Spleen (tissue), 13 donors: ENCODE data around the gene ENOX2. TPM values are rescaled to one million over a fixed set of nuclear protein-coding genes. Genes with fewer than 3 reads are reported as not detected.

Source experiments
- DNase-seq: peaks from one replicate; pipeline ENCODE4 v3.0.0-alpha.2; 2020
- H3K27ac ChIP-seq, 8 donors: fragments of 200-600 bp; sonication (generic) in 7 of 8; 1 replicate in 4 of 8; 2 replicates in 4 of 8; pipeline versions ENCODE4 v1.5.0 to v1.8.0; 2016 to 2021; ENCODE audit warnings: inconsistent platforms in 4 of 8, mild to moderate bottlenecking in 4 of 8, moderate library complexity in 1 of 8
- H3K27me3 ChIP-seq, 7 donors: fragments of 200-600 bp; sonication (generic) in 6 of 7; replicated peaks in 1 of 7; 1 replicate in 4 of 7; 2 replicates in 3 of 7; pipeline versions ENCODE4 v1.5.0 to v1.8.0; 2016 to 2021; ENCODE audit warnings: inconsistent platforms in 3 of 7, mild to moderate bottlenecking in 1 of 7
- H3K36me3 ChIP-seq, 6 donors: fragments of 200-600 bp; sonication (generic) in 5 of 6; 1 replicate in 4 of 6; 2 replicates in 2 of 6; pipeline versions ENCODE4 v1.5.0 to v1.8.0; 2016 to 2021; ENCODE audit warnings: inconsistent platforms in 2 of 6
- H3K4me1 ChIP-seq, 6 donors: fragments of 200-600 bp; sonication (generic) in 5 of 6; 1 replicate in 3 of 6; 2 replicates in 3 of 6; pipeline versions ENCODE4 v1.5.0 to v1.8.0; 2016 to 2021; ENCODE audit warnings: inconsistent platforms in 3 of 6
- H3K4me3 ChIP-seq, 8 donors: fragments of 200-600 bp; sonication (generic) in 7 of 8; 1 replicate in 4 of 8; 2 replicates in 4 of 8; pipeline versions ENCODE4 v1.5.0 to v1.8.0; 2016 to 2021; ENCODE audit warnings: inconsistent platforms in 4 of 8, mild to moderate bottlenecking in 4 of 8, moderate library complexity in 2 of 8
- H3K9me3 ChIP-seq, 8 donors: fragments of 200-600 bp; sonication (generic) in 7 of 8; 1 replicate in 4 of 8; 2 replicates in 4 of 8; pipeline versions ENCODE4 v1.5.0 to v1.8.0; 2016 to 2021; ENCODE audit warnings: inconsistent platforms in 4 of 8
- POLR2A ChIP-seq, 3 donors: fragments of 450-650 bp; IDR thresholded peaks; one replicate each; pipeline ENCODE4 v1.5.1; 2017; ENCODE audit warnings: antibody characterized with exemption in 3 of 3, mild to moderate bottlenecking in 1 of 3
- POLR2AphosphoS5 ChIP-seq, 3 donors: sonication (generic); formaldehyde crosslinking; IDR thresholded peaks; one replicate each; pipeline ENCODE4 v1.5.1; 2017; ENCODE audit warnings: antibody characterized with exemption in 3 of 3
- WGBS, 5 donors: extraction: QIAGEN DNeasy Blood & Tissue Kit in 3 of 5; methylation state at CpG; one replicate each; pipeline versions ENCODE4 v1.1.5 to v1.1.7; 2013 to 2018; 5-methylcytosine and 5-hydroxymethylcytosine counted together
- intact Hi-C: fragments of 100-400 bp; cut with DNase I; formaldehyde crosslinking; loops from one replicate; pipeline ENCODE4 v1.15.0; 2023; ENCODE audit warnings: low total_unique reads
- long read RNA-seq, 2 donors: transcript quantifications; one replicate each; lab custom pipeline, GENCODE V29; 2026
- polyA plus RNA-seq, 3 donors: library from polyadenylated mRNA; stranded (reverse); fragments of 200-250 nt; gene quantifications; one replicate each; pipeline ENCODE4 v1.2.1, GENCODE V29; 2013
- total RNA-seq, 7 donors: library from RNA; depleted of rRNA in 3 of 7; stranded (reverse); fragments of >200 nt in 3 of 7; fragmentation: NEBNext Ultra II Directional in 4 of 7; extraction: Animal tissue kit (Norgen Biotek cat#: 25700) in 4 of 7; gene quantifications; one replicate each; pipeline versions ENCODE4 v1.1.0 to v1.2.1, GENCODE V29; 2016 to 2021
- TF ChIP-seq, protein P1 (sequence below), 11 experiments: fragments of 200-600 bp in 7 of 11; fragments of 450-650 bp in 4 of 11; sonication (generic) in 4 of 11; IDR thresholded peaks in 8 of 11; conservative IDR thresholded peaks in 3 of 11; 1 replicate in 7 of 11; 2 replicates in 4 of 11; pipeline versions ENCODE4 v1.4.0 to v1.8.0; 2016 to 2021; ENCODE audit warnings: antibody characterized with exemption in 11 of 11, inconsistent platforms in 4 of 11, mild to moderate bottlenecking in 1 of 11
- donor health status: healthy with polysubstance abuse.
- donor health status: DM: no; HTN: no; CAD: no; lungs with moderate emphysema.
- donor health status: DM: no; HTN: no; CAD: no.
- donor health status: Bipolar disorder and iron deficiency.
- donor health status: healthy.
- donor health status: DM: no; HTN: no; CAD: no.
- donor health status: DM: yes; HTN: yes; CAD: no.

The ENOX2 gene, protein sequence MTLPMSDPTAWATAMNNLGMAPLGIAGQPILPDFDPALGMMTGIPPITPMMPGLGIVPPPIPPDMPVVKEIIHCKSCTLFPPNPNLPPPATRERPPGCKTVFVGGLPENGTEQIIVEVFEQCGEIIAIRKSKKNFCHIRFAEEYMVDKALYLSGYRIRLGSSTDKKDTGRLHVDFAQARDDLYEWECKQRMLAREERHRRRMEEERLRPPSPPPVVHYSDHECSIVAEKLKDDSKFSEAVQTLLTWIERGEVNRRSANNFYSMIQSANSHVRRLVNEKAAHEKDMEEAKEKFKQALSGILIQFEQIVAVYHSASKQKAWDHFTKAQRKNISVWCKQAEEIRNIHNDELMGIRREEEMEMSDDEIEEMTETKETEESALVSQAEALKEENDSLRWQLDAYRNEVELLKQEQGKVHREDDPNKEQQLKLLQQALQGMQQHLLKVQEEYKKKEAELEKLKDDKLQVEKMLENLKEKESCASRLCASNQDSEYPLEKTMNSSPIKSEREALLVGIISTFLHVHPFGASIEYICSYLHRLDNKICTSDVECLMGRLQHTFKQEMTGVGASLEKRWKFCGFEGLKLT
- total RNA-seq (10 to 100 TPM; 16.1 to 30.0 (median 24.0) TPM), polyA plus RNA-seq (1 to 10 TPM; 5.2 to 7.1 (median 5.7) TPM)
- long read RNA-seq, donor 1, full-length matches to known transcripts: 2 of 2 reads
- long read RNA-seq, donor 1, partial matches to known transcripts: 0 of 2 reads
- long read RNA-seq, donor 1, other reads (novel, unspliced or antisense): 0 of 2 reads
- long read RNA-seq, donor 2, full-length matches to known transcripts: 4 of 4 reads
- long read RNA-seq, donor 2, partial matches to known transcripts: 0 of 4 reads
- long read RNA-seq, donor 2, other reads (novel, unspliced or antisense): 0 of 4 reads

DNA sequence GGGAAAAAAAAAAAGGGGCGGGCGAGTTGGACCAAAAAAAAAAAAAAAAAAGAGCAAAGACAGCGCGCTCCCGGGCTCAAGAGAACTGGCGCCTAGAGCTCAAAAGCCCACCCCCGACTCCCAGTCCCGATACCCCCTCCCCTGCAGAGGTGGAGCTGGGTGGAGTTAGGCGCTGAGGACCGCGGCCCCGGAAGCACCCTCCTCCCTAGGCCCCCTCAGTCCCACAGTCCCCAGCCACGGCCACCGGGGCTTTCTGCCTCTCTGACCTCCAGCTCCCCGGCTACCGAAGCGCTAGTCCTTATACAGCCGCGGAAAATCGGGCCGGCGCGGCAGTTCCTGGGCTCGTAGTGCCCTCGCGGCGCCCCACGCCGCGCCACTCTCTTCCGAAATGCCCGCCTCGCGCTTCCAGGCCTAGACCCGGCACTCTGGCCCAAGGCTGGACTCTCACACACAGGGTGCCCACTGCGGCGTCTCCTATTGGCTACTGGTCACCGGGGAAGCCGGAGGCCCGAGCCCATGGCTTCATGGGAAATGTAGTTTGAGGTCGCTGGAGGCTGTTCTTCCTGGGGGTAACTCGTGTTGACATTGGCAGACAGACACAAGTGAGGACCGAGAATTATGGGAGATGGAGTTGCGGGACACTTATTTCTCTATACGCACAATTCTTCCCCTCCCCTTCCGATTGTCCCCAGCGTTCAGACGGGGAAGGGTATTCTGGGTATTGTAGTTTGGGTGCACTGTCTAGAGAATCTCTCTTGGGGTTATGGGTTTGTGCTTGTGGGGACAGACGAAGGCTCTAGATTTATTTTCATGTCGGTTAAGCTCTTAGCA is at the start of gene ENOX2:
Gene ENOX2 (minus strand): TSS at position 427 of the 831 bp plus-strand sequence. CDS start 199,993 bp downstream, outside the sequence.
- Histone ChIP-seq H3K36me3 (peaks cover 0 to 6% (median 0%) of the 10 kb centered on the region in 6 donors), H3K4me3 (peak within 1 kb of the TSS; percentile 50 to 77 (median 58)), H3K27me3 (no peaks in the 10 kb centered on the region), H3K9me3 (no peaks in the 10 kb centered on the region), H3K27ac (peak within 1 kb of the TSS in 6 of 8 donors; percentile 70 to 88 (median 82)), H3K4me1 (peaks cover 0 to 11% (median 6%) of the 10 kb centered on the region in 6 donors)
- intact Hi-C loops: no loop called here
- DNase-seq: peak; percentile 96
- peak in 2 of 3 donors; percentile 75 to 80 for TF ChIP-seq POLR2A (IDR thresholded peaks at IDR 0.05)
- peak; percentile 91 to 92 (median 91) for TF ChIP-seq POLR2AphosphoS5 (IDR thresholded peaks at IDR 0.05)
- TF ChIP-seq, protein P1, sequence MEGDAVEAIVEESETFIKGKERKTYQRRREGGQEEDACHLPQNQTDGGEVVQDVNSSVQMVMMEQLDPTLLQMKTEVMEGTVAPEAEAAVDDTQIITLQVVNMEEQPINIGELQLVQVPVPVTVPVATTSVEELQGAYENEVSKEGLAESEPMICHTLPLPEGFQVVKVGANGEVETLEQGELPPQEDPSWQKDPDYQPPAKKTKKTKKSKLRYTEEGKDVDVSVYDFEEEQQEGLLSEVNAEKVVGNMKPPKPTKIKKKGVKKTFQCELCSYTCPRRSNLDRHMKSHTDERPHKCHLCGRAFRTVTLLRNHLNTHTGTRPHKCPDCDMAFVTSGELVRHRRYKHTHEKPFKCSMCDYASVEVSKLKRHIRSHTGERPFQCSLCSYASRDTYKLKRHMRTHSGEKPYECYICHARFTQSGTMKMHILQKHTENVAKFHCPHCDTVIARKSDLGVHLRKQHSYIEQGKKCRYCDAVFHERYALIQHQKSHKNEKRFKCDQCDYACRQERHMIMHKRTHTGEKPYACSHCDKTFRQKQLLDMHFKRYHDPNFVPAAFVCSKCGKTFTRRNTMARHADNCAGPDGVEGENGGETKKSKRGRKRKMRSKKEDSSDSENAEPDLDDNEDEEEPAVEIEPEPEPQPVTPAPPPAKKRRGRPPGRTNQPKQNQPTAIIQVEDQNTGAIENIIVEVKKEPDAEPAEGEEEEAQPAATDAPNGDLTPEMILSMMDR (IDR thresholded peaks at IDR 0.05 in 8 of 11, conservative IDR thresholded peaks at IDR 0.05 in 3 of 11): peak in 3 of 11 experiments; percentile 18 to 31 (median 20)
- WGBS, 5 donors: 0 to 40% (median 0%) methylated on average over 23 to 48 of the region's 50 CpGs

DNA sequence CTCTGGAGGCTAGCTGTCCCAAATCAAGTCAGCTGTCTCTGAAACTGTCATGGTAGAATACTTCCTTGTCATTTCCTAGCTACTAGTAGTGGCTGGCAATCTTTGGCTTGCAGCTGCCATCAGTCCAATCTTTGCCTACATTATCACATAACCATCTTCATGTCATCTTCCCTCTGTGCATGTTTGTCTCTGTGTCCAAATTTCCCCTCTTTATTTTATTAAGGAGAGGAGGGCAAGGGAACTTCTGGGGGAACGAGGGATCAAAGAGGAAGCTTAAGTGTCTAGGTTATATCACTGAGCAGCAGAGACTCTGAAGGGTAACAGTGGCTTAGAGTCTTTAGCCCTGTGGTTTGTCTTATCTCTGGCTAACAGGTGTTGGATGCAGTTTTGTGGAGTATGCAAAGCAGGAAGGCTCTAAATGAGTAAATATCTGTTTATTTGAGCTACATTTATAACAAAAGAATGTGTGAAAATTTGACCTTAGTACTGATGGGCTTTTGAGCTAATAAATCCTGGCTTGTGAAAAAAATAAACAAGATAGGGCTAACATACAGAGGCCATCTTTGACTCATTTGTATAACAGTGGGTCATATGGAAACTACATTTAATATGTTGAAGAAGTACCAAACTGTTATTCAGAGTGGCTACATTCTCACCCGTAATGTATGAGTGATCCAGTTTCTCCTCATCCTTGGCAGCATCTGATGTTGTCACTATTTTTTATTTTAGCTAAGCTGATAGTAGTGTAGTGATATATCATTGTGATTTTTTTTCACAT is 49.4 kb upstream of the ENOX2 start:
- Histone ChIP-seq H3K4me3 (no peak overlapping the region), H3K36me3 (no peaks in the 10 kb centered on the region), H3K27me3 (peaks cover 0 to 13% (median 0%) of the 10 kb centered on the region in 7 donors), H3K9me3 (peaks cover 0 to 13% (median 6%) of the 10 kb centered on the region in 8 donors), H3K4me1 (no peaks in the 10 kb centered on the region), H3K27ac (no peak overlapping the region)
- WGBS, 5 donors: 38 to 46% (median 46%) methylated on average over 2 of the region's 2 CpGs
- no peak for TF ChIP-seq POLR2AphosphoS5 (IDR thresholded peaks at IDR 0.05)
- intact Hi-C loops: no loop called here
- no peak for DNase-seq

DNA sequence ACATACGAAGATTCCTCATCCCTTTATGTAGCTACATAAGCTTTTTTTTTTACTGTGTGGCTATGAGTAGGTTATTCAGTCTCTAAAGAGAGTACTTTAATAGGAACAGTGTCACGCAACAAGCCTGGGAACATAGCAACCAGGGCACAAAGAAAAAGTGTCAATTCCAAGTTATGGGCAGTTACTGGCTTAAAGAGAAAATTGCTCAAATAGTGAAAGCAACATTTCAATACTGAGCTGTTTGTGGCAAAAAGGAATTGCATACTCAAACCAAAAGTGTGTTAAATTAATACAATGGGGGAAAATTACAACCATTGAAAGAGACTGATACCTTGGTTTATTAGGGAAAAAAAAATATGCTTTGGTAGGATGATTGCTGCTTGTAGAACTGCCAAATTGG is 41.2 kb upstream of the ENOX2 start:
- intact Hi-C loops: no loop called here
- TF ChIP-seq POLR2AphosphoS5 (IDR thresholded peaks at IDR 0.05): no peak
- TF ChIP-seq, protein P1 (IDR thresholded peaks at IDR 0.05 in 8 of 11, conservative IDR thresholded peaks at IDR 0.05 in 3 of 11): no peak
- no peak for TF ChIP-seq POLR2A (IDR thresholded peaks at IDR 0.05)
- Histone ChIP-seq H3K9me3 (peaks cover 0 to 19% (median 8%) of the 10 kb centered on the region in 8 donors), H3K27ac (no peak overlapping the region), H3K4me3 (no peak overlapping the region), H3K36me3 (no peaks in the 10 kb centered on the region), H3K27me3 (peaks cover 0 to 12% (median 0%) of the 10 kb centered on the region in 7 donors), H3K4me1 (no peaks in the 10 kb centered on the region)
- 41 to 79% (median 73%) methylated on average over 2 of the region's 2 CpGs for WGBS, 5 donors
- no peak for DNase-seq
